ENCODE results near the gene PTBP3.
A peak's percentile ranks its signal among the peaks of the same experiment; 100 is the strongest.
"Not testable (repeated sequence)": the region's sequence is repeated elsewhere in the genome, so short reads cannot be mapped to it uniquely, and the experiment has no call there.

Gene PTBP3

GRCh38 chr9:112366591-112366990 is 33.2 kb upstream of the PTBP3 start:
- no peak for DNase-seq (ENCODE audit: low read depth, low spot score)
- no peak for TF ChIP-seq EZH2 (IDR thresholded peaks at IDR 0.05)
- TF ChIP-seq FOXP2 (optimal IDR thresholded peaks at IDR 0.05; ENCODE audit: control extremely low read depth, extremely low read length, insufficient read depth): no peak
- TF ChIP-seq POLR2AphosphoS5 (IDR thresholded peaks at IDR 0.05; ENCODE audit: borderline replicate concordance, low read depth, low read length): no peak

GRCh38 chr9:112365257-112365656 is 31.8 kb upstream of the PTBP3 start:
- H3K27ac ChIP-seq; H3K36me3 ChIP-seq (ENCODE audit: insufficient read depth, low read length); H3K4me3 ChIP-seq; H3K9ac ChIP-seq (ENCODE audit: insufficient read length); H3K9me3 ChIP-seq (ENCODE audit: low read depth, low read length); DNase-seq (ENCODE audit: low read depth, low spot score): not testable (repeated sequence)

More at GRCh38 chr9:112366591-112366990, 33.2 kb upstream of the PTBP3 start:
- Histone ChIP-seq H3K9me3 (ENCODE audit: low read depth, low read length) (no peaks in the 10 kb centered on the region), H3K36me3 (ENCODE audit: insufficient read depth, low read length) (no peaks in the 10 kb centered on the region), H3K9ac (ENCODE audit: insufficient read length) (no peak overlapping the region), H3K4me3 (no peak overlapping the region), H3K27ac (no peak overlapping the region)

GRCh38 chr9:112364761-112365160 is 31.3 kb upstream of the PTBP3 start:
- Histone ChIP-seq H3K27ac (no peak overlapping the region), H3K9me3 (ENCODE audit: low read depth, low read length) (no peaks in the 10 kb centered on the region), H3K9ac (ENCODE audit: insufficient read length) (no peak overlapping the region), H3K36me3 (ENCODE audit: insufficient read depth, low read length) (no peaks in the 10 kb centered on the region), H3K4me3 (no peak overlapping the region)
- no peak for TF ChIP-seq POLR2AphosphoS5 (IDR thresholded peaks at IDR 0.05; ENCODE audit: borderline replicate concordance, low read depth, low read length)
- no peak for TF ChIP-seq FOXP2 (optimal IDR thresholded peaks at IDR 0.05; ENCODE audit: control extremely low read depth, extremely low read length, insufficient read depth)
- no peak for TF ChIP-seq EZH2 (IDR thresholded peaks at IDR 0.05)
- no peak for DNase-seq (ENCODE audit: low read depth, low spot score)

- H3K4me3 ChIP-seq: peak overlapping the region; percentile 65
- peak; percentile 60 for DNase-seq (ENCODE audit: low read depth, low spot score)
- TF ChIP-seq POLR2AphosphoS5 (IDR thresholded peaks at IDR 0.05; ENCODE audit: borderline replicate concordance, low read depth, low read length): no peak
- TF ChIP-seq FOXP2 (optimal IDR thresholded peaks at IDR 0.05; ENCODE audit: control extremely low read depth, extremely low read length, insufficient read depth): no peak
- no peak for TF ChIP-seq EZH2 (IDR thresholded peaks at IDR 0.05)
Measured at GRCh38 chr9:112361601-112362000, 28.2 kb upstream of the PTBP3 start.

GRCh38 chr9:112360047-112360804 is 26.8 kb upstream of the PTBP3 start:
- H3K9ac ChIP-seq (ENCODE audit: insufficient read length): no peak overlapping the region
- no peaks in the 10 kb centered on the region for H3K9me3 ChIP-seq (ENCODE audit: low read depth, low read length)
- H3K36me3 ChIP-seq (ENCODE audit: insufficient read depth, low read length): no peaks in the 10 kb centered on the region
- no peak for DNase-seq (ENCODE audit: low read depth, low spot score)
- TF ChIP-seq FOXP2 (optimal IDR thresholded peaks at IDR 0.05; ENCODE audit: control extremely low read depth, extremely low read length, insufficient read depth) (no peak), POLR2AphosphoS5 (IDR thresholded peaks at IDR 0.05; ENCODE audit: borderline replicate concordance, low read depth, low read length) (no peak), EZH2 (IDR thresholded peaks at IDR 0.05) (no peak)
- no peak overlapping the region for H3K27ac ChIP-seq
- no peak overlapping the region for H3K4me3 ChIP-seq

More at GRCh38 chr9:112361601-112362000, 28.2 kb upstream of the PTBP3 start:
- Histone ChIP-seq H3K9ac (ENCODE audit: insufficient read length) (no peak overlapping the region), H3K36me3 (ENCODE audit: insufficient read depth, low read length) (no peaks in the 10 kb centered on the region), H3K27ac (no peak overlapping the region), H3K9me3 (ENCODE audit: low read depth, low read length) (no peaks in the 10 kb centered on the region)

- Histone ChIP-seq H3K27ac (no peak overlapping the region), H3K9me3 (ENCODE audit: low read depth, low read length) (no peaks in the 10 kb centered on the region), H3K9ac (ENCODE audit: insufficient read length) (no peak overlapping the region), H3K36me3 (ENCODE audit: insufficient read depth, low read length) (no peaks in the 10 kb centered on the region), H3K4me3 (no peak overlapping the region)
- TF ChIP-seq FOXP2 (optimal IDR thresholded peaks at IDR 0.05; ENCODE audit: control extremely low read depth, extremely low read length, insufficient read depth): no peak
- no peak for TF ChIP-seq POLR2AphosphoS5 (IDR thresholded peaks at IDR 0.05; ENCODE audit: borderline replicate concordance, low read depth, low read length)
- TF ChIP-seq EZH2 (IDR thresholded peaks at IDR 0.05): no peak
- DNase-seq (ENCODE audit: low read depth, low spot score): no peak
Measured at GRCh38 chr9:112355427-112355897, 22.0 kb upstream of the PTBP3 start.

- Histone ChIP-seq H3K27ac (no peak overlapping the region), H3K4me3 (no peak overlapping the region), H3K9me3 (ENCODE audit: low read depth, low read length) (no peaks in the 10 kb centered on the region), H3K36me3 (ENCODE audit: insufficient read depth, low read length) (no peaks in the 10 kb centered on the region), H3K9ac (ENCODE audit: insufficient read length) (no peak overlapping the region)
- DNase-seq (ENCODE audit: low read depth, low spot score): no peak
- no peak for TF ChIP-seq FOXP2 (optimal IDR thresholded peaks at IDR 0.05; ENCODE audit: control extremely low read depth, extremely low read length, insufficient read depth)
- TF ChIP-seq EZH2 (IDR thresholded peaks at IDR 0.05): no peak
- TF ChIP-seq POLR2AphosphoS5 (IDR thresholded peaks at IDR 0.05; ENCODE audit: borderline replicate concordance, low read depth, low read length): no peak
Measured at GRCh38 chr9:112354081-112354743, 20.8 kb upstream of the PTBP3 start.

- DNase-seq (ENCODE audit: low read depth, low spot score): no peak
- no peak overlapping the region for H3K4me3 ChIP-seq
- no peaks in the 10 kb centered on the region for H3K36me3 ChIP-seq (ENCODE audit: insufficient read depth, low read length)
- H3K9ac ChIP-seq (ENCODE audit: insufficient read length): no peak overlapping the region
- H3K27ac ChIP-seq: no peak overlapping the region
- TF ChIP-seq FOXP2 (optimal IDR thresholded peaks at IDR 0.05; ENCODE audit: control extremely low read depth, extremely low read length, insufficient read depth) (no peak), POLR2AphosphoS5 (IDR thresholded peaks at IDR 0.05; ENCODE audit: borderline replicate concordance, low read depth, low read length) (no peak), EZH2 (IDR thresholded peaks at IDR 0.05) (no peak)
- H3K9me3 ChIP-seq (ENCODE audit: low read depth, low read length): no peaks in the 10 kb centered on the region
Measured at GRCh38 chr9:112352209-112352608, 18.8 kb upstream of the PTBP3 start.
